Urinary bladder (tissue), 4 donors: Measurements from ENCODE around the gene ACTR8. TPM values are rescaled to one million over a fixed set of nuclear protein-coding genes. Genes with fewer than 3 reads are reported as not detected.
A peak's percentile ranks its signal among the peaks of the same experiment; 100 is the strongest.

Experiments
- DNase-seq: peaks from one replicate; pipeline ENCODE4 v3.0.0-alpha.2; 2015; ENCODE audit errors: extremely low spot score
- H3K27ac ChIP-seq: one replicate; pipeline ENCODE4 v1.5.1; 2013; ENCODE audit warnings: low read depth, mild to moderate bottlenecking, moderate library complexity
- H3K36me3 ChIP-seq: one replicate; pipeline ENCODE4 v1.6.1; 2013; ENCODE audit warnings: mild to moderate bottlenecking, moderate library complexity; ENCODE audit not compliant: insufficient read depth
- H3K4me1 ChIP-seq: one replicate; pipeline ENCODE4 v1.6.1; 2013; ENCODE audit warnings: mild to moderate bottlenecking, moderate library complexity; ENCODE audit not compliant: insufficient read depth
- H3K4me3 ChIP-seq: one replicate; pipeline ENCODE4 v1.5.1; 2013; ENCODE audit warnings: low read depth, low read length
- WGBS: extraction: QIAGEN DNeasy Blood & Tissue Kit; methylation state at CpG from one replicate; pipeline ENCODE4 v1.1.7; 2013; 5-methylcytosine and 5-hydroxymethylcytosine counted together
- polyA plus RNA-seq: library from polyadenylated mRNA; stranded (reverse); fragments of 200-250 nt; gene quantifications from one replicate; pipeline ENCODE4 v1.2.3, GENCODE V29; 2013
- total RNA-seq: library from RNA; depleted of rRNA; stranded (reverse); fragments of >200 nt; gene quantifications from one replicate; pipeline ENCODE4 v1.2.3, GENCODE V29; 2014
- donor health status: healthy with polysubstance abuse.
- donor health status: healthy.

ACTR8 gene
- total and polyA plus RNA-seq, 2 donors, result 11.3 to 32.4 TPM

DNA sequence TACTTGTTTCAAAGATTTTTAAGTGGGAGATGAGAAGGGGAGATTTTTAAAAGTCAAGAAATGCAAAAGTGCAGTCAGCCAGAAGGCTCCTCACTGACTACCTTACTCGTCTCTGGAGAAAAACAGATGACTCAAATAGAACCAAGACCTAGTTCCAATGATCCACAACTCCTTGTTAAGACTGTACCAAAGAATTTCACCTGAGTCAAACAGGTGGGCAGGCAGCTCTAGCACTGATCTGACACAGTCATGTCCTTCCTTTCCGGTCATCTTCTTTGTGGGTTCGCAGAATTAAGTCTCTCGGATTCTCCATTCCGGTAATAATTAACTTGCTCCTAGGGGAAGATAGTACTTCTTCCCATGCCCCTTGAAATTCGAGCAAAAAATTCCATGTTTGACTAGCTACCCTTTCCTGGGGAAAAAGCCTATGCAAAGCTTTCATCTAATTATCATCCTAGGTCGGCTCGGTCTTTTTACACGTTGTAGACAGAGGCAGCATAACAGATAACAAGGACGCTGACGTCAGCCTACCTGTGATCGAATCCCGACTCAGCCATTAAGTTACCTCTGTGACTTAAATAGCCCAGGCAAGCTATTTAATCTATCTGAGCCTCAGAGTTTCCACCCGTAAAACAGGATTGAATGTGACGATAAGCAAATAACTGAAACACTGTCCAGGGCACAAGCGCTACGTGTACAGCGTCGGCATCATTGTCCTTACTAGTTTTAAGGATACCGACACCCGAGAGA, 8.9 kb upstream of the ACTR8 start:
- no peak for DNase-seq

DNA sequence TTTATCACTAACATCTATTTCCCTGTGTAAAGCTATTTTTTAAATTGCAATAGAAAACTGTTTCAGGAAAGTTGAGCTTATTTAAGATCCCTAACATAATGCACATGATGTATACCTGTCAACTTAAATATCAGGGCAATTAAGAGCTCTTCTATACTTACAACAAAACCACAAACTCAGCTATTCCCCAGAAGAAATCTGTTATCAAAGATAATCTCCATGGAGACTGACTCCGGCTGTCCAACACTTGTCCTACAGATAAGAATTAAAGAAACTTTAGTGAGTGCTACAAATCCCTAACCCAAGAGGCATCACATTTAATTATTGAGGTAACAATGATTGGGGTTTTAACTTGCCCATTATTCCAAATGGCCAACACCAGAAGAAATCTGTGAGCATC, 6.3 kb upstream of the ACTR8 start:
- 67% methylated on average over 1 of the region's 1 CpG for WGBS
- H3K27ac ChIP-seq, result no peak overlapping the region
- H3K36me3 ChIP-seq, result peaks cover 4% of the 10 kb centered on the region
- no peak for DNase-seq
- H3K4me3 ChIP-seq, result no peak overlapping the region
- H3K4me1 ChIP-seq, result no peaks in the 10 kb centered on the region

More for the DNA sequence above, 8.9 kb upstream of the ACTR8 start:
- peak overlapping the region; percentile 81 for H3K27ac ChIP-seq
- WGBS, result 4% methylated on average over 21 of the region's 21 CpGs
- H3K4me1 ChIP-seq, result no peaks in the 10 kb centered on the region
- peak overlapping the region; percentile 76 for H3K4me3 ChIP-seq
- H3K36me3 ChIP-seq, result peaks cover 2% of the 10 kb centered on the region

- H3K4me1 ChIP-seq, result no peaks in the 10 kb centered on the region
- peaks cover 4% of the 10 kb centered on the region for H3K36me3 ChIP-seq
Observed at GRCh38 chr3:53887446-53887845, 5.5 kb upstream of the ACTR8 start.

DNA sequence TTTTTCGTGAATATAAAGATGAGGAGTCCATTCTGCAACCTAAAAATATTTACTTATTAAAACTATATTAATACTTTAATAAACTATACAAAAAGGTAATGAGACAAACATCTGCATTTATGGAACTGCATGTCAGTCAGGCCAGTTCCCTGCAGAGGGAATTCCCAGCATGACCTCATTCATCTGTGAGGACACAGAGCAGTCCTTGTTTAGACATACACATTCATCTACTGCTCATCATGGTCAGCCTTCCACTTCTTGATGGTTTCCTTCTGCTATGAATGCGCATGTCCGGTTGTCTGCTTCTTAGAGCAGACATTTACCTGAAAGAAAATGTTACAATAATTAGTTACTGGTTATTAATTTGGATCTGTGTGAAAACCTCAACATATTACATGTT, 3.3 kb upstream of the ACTR8 start:
- Histone ChIP-seq H3K4me3 (no peak overlapping the region), H3K4me1 (peaks cover 6% of the 10 kb centered on the region), H3K27ac (no peak overlapping the region), H3K36me3 (peaks cover 4% of the 10 kb centered on the region)
- no peak for DNase-seq
- WGBS, result 92% methylated on average over 3 of the region's 3 CpGs

More at GRCh38 chr3:53887446-53887845, 5.5 kb upstream of the ACTR8 start:
- DNase-seq, result no peak
- H3K4me3 ChIP-seq, result no peak overlapping the region
- H3K27ac ChIP-seq, result no peak overlapping the region

DNA sequence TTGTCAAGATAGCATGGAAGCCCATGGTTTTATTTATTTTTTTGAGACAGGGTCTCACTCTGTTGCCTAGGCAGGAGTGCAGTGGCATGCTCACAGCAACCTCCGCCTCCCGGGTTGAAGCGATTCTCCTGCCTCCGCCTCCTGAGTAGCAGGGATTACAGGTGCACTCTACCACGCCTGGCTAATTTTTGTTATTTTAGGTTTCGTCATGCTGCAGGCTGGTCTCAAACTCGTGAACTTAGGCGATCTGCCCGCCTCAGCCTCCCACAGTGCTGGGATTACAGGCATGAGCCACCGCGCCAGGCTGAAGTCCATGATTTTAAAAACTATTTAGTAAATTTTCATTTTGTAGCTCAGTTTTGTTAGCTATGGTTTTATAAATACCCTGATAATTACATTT, 2.7 kb upstream of the ACTR8 start:
- H3K27ac ChIP-seq, result no peak overlapping the region
- no peak overlapping the region for H3K4me3 ChIP-seq
- DNase-seq, result no peak
- H3K4me1 ChIP-seq, result peaks cover 6% of the 10 kb centered on the region
- H3K36me3 ChIP-seq, result peaks cover 4% of the 10 kb centered on the region
- whole genome bisulfite sequencing, result 96% methylated on average over 11 of the region's 11 CpGs

- no peak for DNase-seq
- Histone ChIP-seq H3K27ac (no peak overlapping the region), H3K36me3 (peaks cover 5% of the 10 kb centered on the region), H3K4me3 (no peak overlapping the region), H3K4me1 (peaks cover 6% of the 10 kb centered on the region)
- 92% methylated on average over 4 of the region's 4 CpGs for WGBS
Observed at GRCh38 chr3:53883008-53883407, 1.1 kb upstream of the ACTR8 start.

- DNase-seq, result no peak
- Histone ChIP-seq H3K4me1 (peaks cover 6% of the 10 kb centered on the region), H3K4me3 (peak overlapping the region; percentile 95), H3K27ac (no peak overlapping the region), H3K36me3 (peaks cover 11% of the 10 kb centered on the region)
- WGBS, result 58% methylated on average over 10 of the region's 10 CpGs
Observed at GRCh38 chr3:53880396-53881345, 1.3 kb downstream of the ACTR8 start.

GRCh38 chr3:53865732-53866499, 16.0 kb downstream of the ACTR8 start:
- DNase-seq, result no peak
- Histone ChIP-seq H3K4me3 (no peak overlapping the region), H3K4me1 (no peaks in the 10 kb centered on the region), H3K36me3 (peaks cover 5% of the 10 kb centered on the region), H3K27ac (no peak overlapping the region)
- 92% methylated on average over 5 of the region's 5 CpGs for WGBS

DNA sequence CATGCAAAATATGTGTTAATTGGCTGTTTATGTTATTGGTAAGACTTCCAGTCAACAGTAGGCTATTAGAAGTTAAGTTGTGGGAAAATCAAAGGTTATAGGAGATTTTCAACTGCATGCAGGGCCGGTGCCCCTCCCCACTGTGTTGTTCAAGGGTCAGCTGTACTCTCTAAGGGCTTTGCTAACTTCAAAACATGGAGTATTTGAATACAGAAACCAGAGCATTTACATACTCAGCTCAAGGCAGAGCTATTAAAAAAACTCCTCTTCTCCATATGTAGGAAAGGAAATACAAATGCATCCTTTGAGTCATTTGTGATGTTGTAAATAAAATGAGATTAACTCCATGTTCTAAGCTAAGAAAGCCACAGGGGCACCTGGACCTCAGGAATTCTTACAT, 18.8 kb downstream of the ACTR8 start:
- Histone ChIP-seq H3K36me3 (peaks cover 2% of the 10 kb centered on the region), H3K4me1 (no peaks in the 10 kb centered on the region), H3K27ac (no peak overlapping the region), H3K4me3 (no peak overlapping the region)
- no peak for DNase-seq
- 95% methylated on average over 1 of the region's 1 CpG for WGBS

GRCh38 chr3:53862241-53862640, 19.7 kb downstream of the ACTR8 start:
- no peak overlapping the region for H3K4me3 ChIP-seq
- WGBS, result 95% methylated on average over 3 of the region's 3 CpGs
- no peaks in the 10 kb centered on the region for H3K4me1 ChIP-seq
- peaks cover 2% of the 10 kb centered on the region for H3K36me3 ChIP-seq
- H3K27ac ChIP-seq, result no peak overlapping the region
- DNase-seq, result no peak

GRCh38 chr3:53860196-53860595, 21.8 kb downstream of the ACTR8 start:
- H3K36me3 ChIP-seq, result peaks cover 2% of the 10 kb centered on the region
- no peak overlapping the region for H3K27ac ChIP-seq
- no peak for DNase-seq
- no peak overlapping the region for H3K4me3 ChIP-seq
- 82% methylated on average over 4 of the region's 4 CpGs for WGBS
- no peaks in the 10 kb centered on the region for H3K4me1 ChIP-seq

DNA sequence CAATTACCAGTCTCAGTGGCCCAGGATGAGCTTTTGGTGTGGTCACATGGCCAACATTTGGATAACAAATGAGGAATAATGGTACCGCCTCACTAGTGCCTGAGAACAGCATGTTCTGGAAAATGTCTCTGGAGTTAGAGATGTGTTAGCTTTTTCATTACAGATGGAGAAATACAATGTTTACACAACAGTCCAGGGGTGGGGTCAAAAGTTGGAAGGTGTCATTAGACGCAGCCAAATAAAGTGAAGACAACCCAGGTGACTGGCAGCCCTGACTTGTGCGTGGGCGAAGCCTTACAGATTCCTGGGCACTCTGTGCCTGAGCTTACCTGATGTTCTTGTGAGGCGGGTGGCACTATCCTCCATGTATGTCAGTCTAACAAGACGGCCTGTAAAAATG, 22.8 kb downstream of the ACTR8 start:
- no peaks in the 10 kb centered on the region for H3K4me1 ChIP-seq
- H3K36me3 ChIP-seq, result peaks cover 2% of the 10 kb centered on the region
- H3K27ac ChIP-seq, result no peak overlapping the region
- no peak overlapping the region for H3K4me3 ChIP-seq
- WGBS, result 91% methylated on average over 6 of the region's 6 CpGs
- no peak for DNase-seq

DNA sequence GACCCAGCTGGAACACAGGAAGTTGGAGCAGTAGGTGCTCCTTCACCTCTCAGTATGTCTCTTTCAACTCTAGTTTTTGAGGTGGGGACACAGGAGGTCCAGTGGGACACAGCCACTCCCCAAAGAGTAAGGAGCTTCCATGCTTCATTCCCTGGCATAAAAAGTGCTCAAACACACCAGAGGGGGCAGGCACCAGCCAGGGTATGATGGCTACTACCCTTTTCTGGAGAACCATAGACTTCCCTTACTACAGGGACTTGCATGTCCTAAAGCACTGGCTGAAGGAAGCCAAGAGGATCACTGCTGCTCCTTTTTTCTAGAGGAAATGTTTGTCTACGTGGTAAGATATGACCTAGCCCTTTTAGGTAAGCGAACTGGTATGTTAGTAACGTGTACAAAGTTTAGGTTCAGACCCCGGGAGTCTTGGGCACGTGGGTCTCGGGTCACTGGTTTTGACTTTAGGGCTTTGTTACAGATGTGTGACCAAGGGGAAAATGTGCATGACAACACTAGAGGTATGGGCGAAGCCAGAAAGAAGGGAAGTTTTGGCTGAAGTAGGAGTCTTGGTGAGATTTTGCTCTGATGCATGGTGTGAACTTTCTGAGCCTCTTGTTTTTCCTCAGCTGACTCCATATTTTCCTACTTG, 23.7 kb downstream of the ACTR8 start:
- no peak for DNase-seq
- no peak overlapping the region for H3K4me3 ChIP-seq
- H3K27ac ChIP-seq, result no peak overlapping the region
- peaks cover 2% of the 10 kb centered on the region for H3K36me3 ChIP-seq
- 81% methylated on average over 7 of the region's 7 CpGs for WGBS
- H3K4me1 ChIP-seq, result no peaks in the 10 kb centered on the region
